ENCODE results near the gene ACOT7. TPM values are rescaled to one million over a fixed set of nuclear protein-coding genes. Genes with fewer than 3 reads are reported as not detected.

The ACOT7 gene
- total RNA-seq, 2 experiments from 2014 or later: 97.0 to 102 TPM

DNA sequence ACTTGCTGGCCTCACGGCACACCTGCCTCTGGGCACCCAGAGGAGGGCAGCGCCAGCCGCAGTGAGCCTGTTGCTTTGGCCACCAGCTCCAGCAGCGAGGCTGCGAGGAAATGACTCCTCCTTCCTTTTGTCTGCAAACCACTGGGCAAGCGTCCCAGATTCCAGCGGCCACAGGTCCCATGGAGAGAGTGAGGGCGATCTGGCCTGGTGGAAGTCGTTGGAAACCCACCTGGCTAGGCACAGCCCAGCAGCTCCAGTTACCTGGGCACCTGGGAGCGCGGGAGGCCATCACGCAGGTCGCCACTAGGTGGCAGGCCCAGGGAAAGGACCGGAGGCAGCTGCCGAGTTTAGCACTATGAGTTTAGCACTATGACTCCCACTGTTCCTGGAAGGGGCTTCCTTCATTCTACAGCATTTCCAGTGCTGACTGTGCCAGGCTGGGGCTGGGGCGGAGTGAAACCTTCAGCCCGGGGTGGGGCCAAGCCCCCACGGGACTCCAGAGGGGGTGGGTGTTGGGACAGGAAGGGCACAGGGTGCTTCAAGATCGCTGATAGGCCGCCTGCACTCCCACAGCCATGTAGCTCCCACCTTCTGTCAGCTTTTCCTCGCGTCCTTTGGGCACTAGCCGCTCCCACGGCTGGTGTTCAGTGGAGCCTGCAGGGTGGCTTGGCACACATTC lies 29.9 kb upstream of the ACOT7 start:
- peak; percentile 75 for DNase-seq
- no peak overlapping the region for H3K27ac Mint-ChIP-seq
- peaks cover 15% of the 10 kb centered on the region for H3K4me1 Mint-ChIP-seq (ENCODE audit: low read depth)
- no peaks in the 10 kb centered on the region for H3K36me3 Mint-ChIP-seq (ENCODE audit: low read depth)
- peaks cover 48% of the 10 kb centered on the region for H3K27me3 Mint-ChIP-seq (ENCODE audit: low read depth)
- ATAC-seq: peak; percentile 65
- CTCF ChIA-PET: interaction anchor here (0.7 to 5.6 kb wide), 32 partner anchors 10 to 233 kb away, joined by 3 to 103 read pairs (median 4); partner anchors contain the start of genes ACOT7, NOL9, PLEKHG5 and TNFRSF25
- H3K4me3 Mint-ChIP-seq: no peak overlapping the region
- POLR2A ChIA-PET: no interaction called here
- H3K9me3 Mint-ChIP-seq (ENCODE audit: insufficient read depth): no peaks in the 10 kb centered on the region

DNA sequence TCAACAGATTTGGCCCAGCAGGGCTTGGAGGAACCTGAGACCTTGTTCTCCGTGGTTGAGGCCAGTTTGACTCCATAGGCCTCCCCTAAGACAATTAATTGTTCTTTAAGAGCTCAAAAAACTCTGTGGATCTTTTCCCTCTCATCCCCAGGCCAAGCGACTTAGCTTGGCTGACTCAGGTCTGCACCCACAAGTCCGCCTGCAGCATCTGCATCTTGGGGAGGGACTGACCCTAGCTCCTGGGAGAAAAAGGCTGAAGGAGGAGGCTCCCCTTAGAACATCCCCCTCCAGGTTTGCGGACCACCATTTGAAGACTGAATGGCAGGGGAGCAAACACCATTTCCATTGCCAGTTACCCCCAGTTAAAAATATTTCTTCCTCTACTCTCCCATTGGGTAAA lies 27.7 kb upstream of the ACOT7 start:
- ATAC-seq: no peak
- POLR2A ChIA-PET: no interaction called here
- H3K4me3 Mint-ChIP-seq: no peak overlapping the region
- no peak overlapping the region for H3K27ac Mint-ChIP-seq
- peaks cover 15% of the 10 kb centered on the region for H3K4me1 Mint-ChIP-seq (ENCODE audit: low read depth)
- peaks cover 62% of the 10 kb centered on the region for H3K27me3 Mint-ChIP-seq (ENCODE audit: low read depth)
- no peak for DNase-seq
- no peaks in the 10 kb centered on the region for H3K9me3 Mint-ChIP-seq (ENCODE audit: insufficient read depth)
- CTCF ChIA-PET: interaction anchor here (1.3 to 5.6 kb wide), 6 partner anchors 19 to 175 kb away, joined by 3 to 103 read pairs (median 12); partner anchors contain the start of genes ACOT7, NOL9 and PLEKHG5
- H3K36me3 Mint-ChIP-seq (ENCODE audit: low read depth): no peaks in the 10 kb centered on the region

DNA sequence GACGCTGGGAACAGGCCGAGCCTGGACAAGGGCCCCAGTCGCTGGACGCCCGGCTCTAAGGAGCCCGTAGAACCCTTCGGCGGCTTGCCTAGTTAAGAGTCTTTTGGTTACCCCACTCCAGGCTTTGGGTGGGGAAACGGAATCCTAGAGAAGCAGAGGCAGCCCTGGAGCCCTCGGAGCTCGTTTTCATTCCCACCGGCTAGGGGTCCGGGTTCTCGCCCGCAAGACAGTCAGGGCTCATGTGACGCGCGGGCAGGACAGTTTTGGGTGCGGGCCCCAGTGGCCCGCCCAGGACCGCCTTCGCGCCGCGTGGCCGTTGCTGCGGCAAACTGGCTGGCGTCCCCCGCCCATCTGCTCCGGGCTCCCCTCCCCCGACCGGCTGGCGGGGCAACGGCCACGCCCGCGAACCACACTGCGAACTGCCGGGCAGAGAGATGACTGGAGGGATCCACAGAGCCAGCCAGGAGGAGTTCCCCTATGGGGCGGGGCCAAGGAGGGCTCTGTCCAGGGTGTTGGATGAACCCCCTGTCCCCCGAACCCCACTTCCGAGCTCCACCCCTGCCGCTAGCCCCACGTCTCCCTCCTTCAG lies 27.0 kb upstream of the ACOT7 start:
- POLR2A ChIA-PET: interaction anchor here (0.6 kb wide), 1 partner anchor 162 kb away, joined by 3 read pairs; no protein-coding TSS in a partner anchor

DNA sequence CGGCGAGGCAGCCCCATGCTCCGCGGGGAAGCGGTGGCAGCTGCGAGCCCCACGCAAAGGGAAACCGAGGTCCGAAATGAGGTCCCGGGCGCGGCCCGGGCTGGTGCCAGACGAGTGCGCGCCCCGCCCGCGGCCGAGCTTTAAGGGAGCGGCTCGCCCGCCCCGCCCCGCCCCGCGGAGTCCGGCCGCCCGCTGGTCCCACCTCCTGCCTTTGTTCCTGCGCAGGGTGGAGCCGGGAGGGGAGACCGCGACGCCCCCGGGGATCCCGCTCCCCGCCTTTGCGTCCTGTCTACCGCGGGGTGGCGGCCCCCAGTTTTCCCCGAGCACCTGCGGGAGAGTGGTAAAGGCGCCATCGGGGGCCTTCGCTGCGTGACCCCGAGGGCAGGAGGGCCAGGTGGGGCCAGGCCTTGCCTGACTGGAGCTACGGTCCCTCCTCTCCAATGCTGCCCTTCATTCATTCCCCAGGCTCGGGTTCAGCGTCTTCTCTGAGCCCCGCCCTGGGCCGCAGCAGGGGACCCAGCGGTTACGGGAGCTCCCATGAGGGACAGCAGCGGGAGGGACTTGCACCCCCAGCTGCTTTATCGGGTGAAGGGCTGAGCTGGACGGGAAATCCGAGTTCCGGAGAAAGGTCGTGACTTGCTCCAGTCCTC lies 26.4 kb upstream of the ACOT7 start, which contains the start of gene HES2:
TSS of gene HES2 (minus strand) at position 116 of the 650 bp plus-strand sequence. CDS start at position 17, 99 bp downstream.
- ChIA-PET POLR2A (interaction anchor here (0.6 kb wide), 1 partner anchor 163 kb away, joined by 3 read pairs; no protein-coding TSS in a partner anchor), CTCF (interaction anchor here (0.9 to 5.6 kb wide), 5 partner anchors 15 to 174 kb away, joined by 3 to 103 read pairs (median 3); no protein-coding TSS in a partner anchor)
- ATAC-seq (peak; percentile 47), DNase-seq (peak; percentile 28)
- Mint-ChIP-seq H3K4me3 (no peak within 1 kb of the TSS), H3K9me3 (ENCODE audit: insufficient read depth) (no peaks in the 10 kb centered on the region), H3K36me3 (ENCODE audit: low read depth) (no peaks in the 10 kb centered on the region), H3K4me1 (ENCODE audit: low read depth) (peaks cover 21% of the 10 kb centered on the region), H3K27ac (no peak within 1 kb of the TSS), H3K27me3 (ENCODE audit: low read depth) (peaks cover 68% of the 10 kb centered on the region)

More for the DNA sequence above, 27.0 kb upstream of the ACOT7 start:
- Mint-ChIP-seq H3K4me1 (ENCODE audit: low read depth) (peaks cover 17% of the 10 kb centered on the region), H3K36me3 (ENCODE audit: low read depth) (no peaks in the 10 kb centered on the region), H3K27me3 (ENCODE audit: low read depth) (peaks cover 65% of the 10 kb centered on the region), H3K27ac (no peak overlapping the region), H3K9me3 (ENCODE audit: insufficient read depth) (no peaks in the 10 kb centered on the region), H3K4me3 (no peak overlapping the region)
- DNase-seq (no peak), ATAC-seq (no peak)
- CTCF ChIA-PET: interaction anchor here (1.3 to 5.6 kb wide), 6 partner anchors 15 to 174 kb away, joined by 3 to 103 read pairs (median 6); partner anchors contain the start of genes NOL9 and PLEKHG5

- Mint-ChIP-seq H3K27ac (no peak overlapping the region), H3K4me3 (no peak overlapping the region), H3K9me3 (ENCODE audit: insufficient read depth) (no peaks in the 10 kb centered on the region), H3K4me1 (ENCODE audit: low read depth) (peaks cover 27% of the 10 kb centered on the region), H3K36me3 (ENCODE audit: low read depth) (no peaks in the 10 kb centered on the region), H3K27me3 (ENCODE audit: low read depth) (peaks cover 72% of the 10 kb centered on the region)
- CTCF ChIA-PET: interaction anchor here (0.9 to 5.6 kb wide), 4 partner anchors 14 to 173 kb away, joined by 3 to 103 read pairs (median 4); no protein-coding TSS in a partner anchor
- DNase-seq (no peak), ATAC-seq (peak; percentile 17)
- POLR2A ChIA-PET: no interaction called here
Observed at GRCh38 chr1:6419397-6419803, 25.8 kb upstream of the ACOT7 start.

- Mint-ChIP-seq H3K27ac (no peak overlapping the region), H3K9me3 (ENCODE audit: insufficient read depth) (no peaks in the 10 kb centered on the region), H3K4me1 (ENCODE audit: low read depth) (peaks cover 25% of the 10 kb centered on the region), H3K4me3 (no peak overlapping the region), H3K36me3 (ENCODE audit: low read depth) (no peaks in the 10 kb centered on the region), H3K27me3 (ENCODE audit: low read depth) (peaks cover 71% of the 10 kb centered on the region)
- ATAC-seq: no peak
- ChIA-PET POLR2A (no interaction called here), CTCF (interaction anchor here (0.9 to 5.6 kb wide), 4 partner anchors 14 to 172 kb away, joined by 3 to 103 read pairs (median 4); no protein-coding TSS in a partner anchor)
- no peak for DNase-seq
Observed at GRCh38 chr1:6418668-6419396, 25.3 kb upstream of the ACOT7 start.

DNA sequence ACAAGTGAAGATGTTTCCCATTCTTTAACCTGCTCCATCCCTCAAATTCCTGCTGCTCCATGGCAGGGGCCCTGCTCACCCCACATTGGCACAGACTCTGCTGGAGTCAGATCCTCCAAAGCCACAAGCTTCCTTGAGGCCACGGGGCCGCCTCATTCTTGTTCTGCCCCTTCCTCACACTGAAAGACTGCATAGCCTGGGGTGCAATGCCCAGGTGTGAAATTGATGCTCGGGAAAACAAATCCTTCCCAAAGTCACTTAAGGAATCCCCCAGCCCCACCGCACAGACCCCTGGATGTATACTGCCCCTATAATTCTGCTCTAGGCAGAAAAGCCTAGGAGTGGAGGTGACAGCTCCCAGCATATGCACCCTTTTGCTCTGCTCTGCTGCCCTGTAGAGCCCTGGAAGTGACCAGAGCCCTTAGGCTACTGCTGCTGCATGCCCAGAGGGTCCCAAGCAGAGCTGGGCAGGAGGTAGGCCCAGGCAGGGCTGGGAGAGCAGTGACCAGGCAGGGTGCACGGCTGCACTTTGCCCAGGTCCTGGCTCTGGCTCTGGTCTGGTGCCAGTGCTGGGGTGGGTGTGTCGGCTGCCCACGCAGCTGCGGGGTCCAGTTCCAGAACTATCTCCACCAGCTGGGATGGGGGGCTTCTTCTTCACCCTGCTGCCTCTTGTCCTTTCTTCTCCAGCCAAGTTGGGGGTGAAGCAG lies 24.5 kb upstream of the ACOT7 start:
- CTCF ChIA-PET: no interaction called here
- no peak overlapping the region for H3K27ac Mint-ChIP-seq
- no peak for ATAC-seq
- POLR2A ChIA-PET: no interaction called here
- H3K27me3 Mint-ChIP-seq (ENCODE audit: low read depth): peaks cover 69% of the 10 kb centered on the region
- H3K4me3 Mint-ChIP-seq: no peak overlapping the region
- no peaks in the 10 kb centered on the region for H3K36me3 Mint-ChIP-seq (ENCODE audit: low read depth)
- no peak for DNase-seq
- no peaks in the 10 kb centered on the region for H3K9me3 Mint-ChIP-seq (ENCODE audit: insufficient read depth)
- H3K4me1 Mint-ChIP-seq (ENCODE audit: low read depth): peaks cover 24% of the 10 kb centered on the region

- Mint-ChIP-seq H3K27ac (no peak overlapping the region), H3K4me3 (no peak overlapping the region), H3K9me3 (ENCODE audit: insufficient read depth) (no peaks in the 10 kb centered on the region), H3K27me3 (ENCODE audit: low read depth) (peaks cover 70% of the 10 kb centered on the region), H3K36me3 (ENCODE audit: low read depth) (no peaks in the 10 kb centered on the region), H3K4me1 (ENCODE audit: low read depth) (peaks cover 24% of the 10 kb centered on the region)
- DNase-seq (no peak), ATAC-seq (no peak)
- CTCF ChIA-PET: interaction anchor here (1.1 kb wide), 1 partner anchor 21 kb away, joined by 3 read pairs; no protein-coding TSS in a partner anchor
- POLR2A ChIA-PET: no interaction called here
Observed at GRCh38 chr1:6416906-6417305, 23.3 kb upstream of the ACOT7 start.

GRCh38 chr1:6416295-6416656 lies 22.7 kb upstream of the ACOT7 start:
- Mint-ChIP-seq H3K9me3 (ENCODE audit: insufficient read depth) (no peaks in the 10 kb centered on the region), H3K4me1 (ENCODE audit: low read depth) (peaks cover 20% of the 10 kb centered on the region), H3K4me3 (no peak overlapping the region), H3K36me3 (ENCODE audit: low read depth) (no peaks in the 10 kb centered on the region), H3K27ac (no peak overlapping the region), H3K27me3 (ENCODE audit: low read depth) (peaks cover 66% of the 10 kb centered on the region)
- POLR2A ChIA-PET: no interaction called here
- ATAC-seq (no peak), DNase-seq (no peak)
- CTCF ChIA-PET: interaction anchor here (1.1 kb wide), 1 partner anchor 21 kb away, joined by 3 read pairs; no protein-coding TSS in a partner anchor

DNA sequence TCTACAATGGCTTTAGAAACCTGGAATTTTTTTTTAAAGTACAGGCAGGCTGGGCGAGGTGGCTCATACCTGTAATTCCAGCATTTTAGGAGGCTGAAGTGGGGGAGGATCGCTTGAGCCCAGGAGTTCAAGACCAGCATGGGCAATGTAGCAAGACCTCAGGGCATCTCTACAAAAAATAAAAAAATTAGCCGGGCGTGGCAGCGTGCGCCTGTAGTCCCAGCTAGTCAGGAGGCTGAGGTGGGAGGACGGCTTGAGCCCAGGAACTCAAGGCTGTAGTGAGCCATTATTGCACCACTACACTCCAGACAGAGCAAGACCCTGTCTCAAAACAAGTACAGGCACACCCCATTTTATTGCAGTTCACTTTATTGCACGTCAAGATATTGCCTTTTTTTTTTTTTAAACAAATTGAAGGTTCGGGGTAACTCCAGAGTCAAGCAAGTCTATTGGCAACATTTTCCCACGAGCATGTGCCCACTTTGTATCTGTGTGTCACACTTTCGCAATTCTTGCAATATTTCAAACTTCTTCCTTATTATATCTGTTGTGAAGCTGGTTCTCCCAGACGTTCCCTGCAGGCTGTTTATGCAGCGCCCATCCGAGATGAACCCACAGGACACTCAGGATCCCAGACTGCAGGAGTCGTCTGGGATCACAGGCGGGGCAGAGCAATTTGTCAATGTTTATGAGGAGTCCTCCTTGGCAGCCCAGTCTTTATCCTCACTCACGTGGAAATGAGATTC lies 21.5 kb upstream of the ACOT7 start:
- no peak overlapping the region for H3K27ac Mint-ChIP-seq
- ATAC-seq (no peak), DNase-seq (no peak)
- ChIA-PET POLR2A (no interaction called here), CTCF (interaction anchor here (0.9 to 4.7 kb wide), 14 partner anchors 8 to 169 kb away, joined by 3 to 21 read pairs (median 6); no protein-coding TSS in a partner anchor)
- H3K4me1 Mint-ChIP-seq (ENCODE audit: low read depth): peaks cover 15% of the 10 kb centered on the region
- H3K36me3 Mint-ChIP-seq (ENCODE audit: low read depth): no peaks in the 10 kb centered on the region
- no peaks in the 10 kb centered on the region for H3K9me3 Mint-ChIP-seq (ENCODE audit: insufficient read depth)
- no peak overlapping the region for H3K4me3 Mint-ChIP-seq
- H3K27me3 Mint-ChIP-seq (ENCODE audit: low read depth): peaks cover 61% of the 10 kb centered on the region

All from activated CD8-positive, alpha-beta T cell treated with anti-CD3 and anti-CD28 coated beads, Interleukin-2, amount 10 ng/mL, durations not matched to agents 7 days and 5 days (primary cell).